Erythroblast (primary cell): ENCODE data around the gene KDELR3.

Experiments used
- GATA1 ChIP-seq: IDR thresholded peaks from 2 replicates; pipeline ENCODE4 v1.6.1; 2011; ENCODE audit warnings: low read depth, mild to moderate bottlenecking, control low read depth, low read length, moderate library complexity
- POLR2A ChIP-seq: IDR thresholded peaks from 2 replicates; pipeline ENCODE4 v1.6.1; 2011; ENCODE audit warnings: mild to moderate bottlenecking, low read length

DNA sequence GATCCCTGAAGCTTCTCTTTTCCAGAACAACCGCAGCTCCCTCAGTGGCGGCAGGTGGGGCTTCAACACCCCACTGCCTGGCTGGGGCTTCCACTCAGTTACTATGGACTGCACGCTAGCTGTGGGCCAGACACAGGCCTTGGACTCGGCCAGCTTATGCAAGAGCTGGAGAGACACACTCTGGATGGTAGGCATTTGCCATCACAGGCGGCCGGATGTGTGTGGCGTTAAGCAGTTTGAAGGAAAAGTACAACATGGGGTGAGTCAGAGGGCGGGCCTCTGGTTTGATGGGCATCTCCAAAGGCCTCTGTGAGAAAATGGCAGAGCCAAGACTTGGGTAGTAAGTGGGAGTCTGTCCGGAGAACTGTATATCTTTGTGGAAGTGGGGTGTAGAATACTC lies 30.5 kb upstream of the KDELR3 start:
- no peak for TF ChIP-seq POLR2A
- no peak for TF ChIP-seq GATA1
